GM19468 (cell line): Measurements from ENCODE around the gene PLA2R1.
"Not testable (repeated sequence)": the region's sequence is repeated elsewhere in the genome, so short reads cannot be mapped to it uniquely, and the experiment has no call there.

ENCODE experiments used
- ATAC-seq: cut with Tn5 transposase; IDR thresholded peaks from one replicate; pipeline ENCODE4 v1.9.1; 2021; ENCODE audit warnings: mild to moderate bottlenecking, moderate library complexity, moderate number of reproducible peaks; ENCODE audit not compliant: unreplicated experiment; ENCODE audit errors: extremely low read depth

The PLA2R1 gene

DNA sequence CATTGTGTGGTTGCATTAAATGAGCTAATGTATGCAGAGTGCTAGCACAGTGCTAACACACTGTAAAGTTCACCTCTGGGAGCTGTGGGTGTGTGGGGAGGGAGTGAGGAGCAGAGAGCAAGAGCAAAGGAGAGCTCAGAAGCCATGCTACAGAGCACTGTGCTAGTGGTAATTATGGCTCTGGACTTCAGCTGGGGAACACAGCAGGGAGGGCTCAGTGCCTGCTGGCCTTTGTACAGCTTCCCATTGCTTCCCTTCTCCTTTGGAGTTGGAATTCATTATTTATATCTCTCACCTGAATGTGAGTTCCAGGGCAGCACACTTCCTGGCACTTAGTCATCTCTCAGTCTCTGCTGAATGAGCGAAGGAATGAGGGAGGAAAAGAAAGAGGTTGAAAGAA is 2.5 kb upstream of the PLA2R1 start:
- no peak for ATAC-seq

DNA sequence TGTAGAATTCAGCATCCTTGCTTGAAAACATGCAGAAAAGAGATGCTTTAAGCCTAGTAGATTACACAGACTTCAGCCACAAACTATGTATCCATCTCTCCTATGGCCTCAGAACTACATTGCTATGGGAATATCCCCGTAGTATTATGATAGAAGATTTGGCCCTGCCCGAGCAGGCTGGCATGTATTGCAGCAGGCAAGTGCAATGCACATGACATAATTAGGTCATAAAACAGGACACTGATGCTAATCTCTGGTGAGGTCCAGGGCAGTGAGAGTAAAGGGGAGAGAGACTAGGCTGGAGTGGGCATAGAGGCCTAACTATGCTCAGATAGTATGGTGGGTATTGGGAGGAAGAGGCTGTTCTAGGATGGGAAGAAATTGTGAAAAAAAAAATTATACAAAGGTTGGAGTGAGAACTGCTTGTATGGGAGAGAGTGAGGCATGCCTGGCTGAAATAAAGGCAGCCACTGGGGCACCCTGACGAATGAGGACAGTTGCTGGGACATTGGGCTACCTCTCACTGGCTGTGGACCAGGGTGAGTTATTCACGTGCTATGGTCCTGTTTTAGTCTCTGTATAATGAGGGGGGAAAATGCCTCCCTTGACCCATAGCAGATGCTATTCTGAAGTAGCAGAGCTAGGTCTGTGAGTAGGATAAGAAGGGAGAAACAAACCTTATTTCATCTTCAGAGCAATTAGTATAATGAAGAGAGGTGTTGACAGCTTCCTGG is 1.6 kb upstream of the PLA2R1 start:
- ATAC-seq = no peak

DNA sequence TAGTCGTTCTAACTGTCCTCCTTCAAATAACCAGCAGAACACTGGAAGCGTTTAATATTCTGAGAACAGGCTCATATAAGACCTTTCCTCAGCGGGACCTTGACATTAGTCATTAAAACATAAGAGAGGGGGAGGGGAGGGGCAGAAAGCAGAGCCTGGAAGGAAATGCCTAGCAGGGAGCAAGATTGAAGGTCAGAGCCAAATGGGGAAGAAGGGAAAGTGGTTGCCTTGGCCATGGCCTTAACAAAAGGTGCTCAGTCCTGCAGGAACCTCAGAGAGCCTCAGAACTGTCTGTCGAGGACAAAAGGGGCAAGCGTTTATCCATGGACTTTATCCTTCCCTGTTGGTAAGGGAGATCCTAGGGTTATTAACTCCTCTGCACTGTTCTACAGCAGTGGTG is 856 bp upstream of the PLA2R1 start:
- ATAC-seq = no peak

DNA sequence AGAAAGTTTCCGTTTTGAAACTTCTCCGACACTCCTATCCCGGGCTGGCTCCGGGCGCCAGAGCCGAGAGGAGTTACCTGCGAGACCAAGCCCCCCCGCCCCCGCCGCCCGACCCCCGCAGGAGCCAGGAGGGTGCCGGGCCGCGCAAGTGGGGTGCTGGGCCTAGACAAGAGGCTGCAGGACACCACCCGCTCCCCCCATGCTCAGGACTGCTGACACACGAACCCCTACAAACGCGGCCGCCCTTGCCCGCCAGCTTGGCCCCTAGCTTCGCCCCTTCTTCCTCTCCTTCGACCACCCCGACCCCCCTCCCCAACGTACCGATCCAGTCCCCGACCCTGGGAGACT is 497 bp downstream of the PLA2R1 start:
- ATAC-seq = no peak

DNA sequence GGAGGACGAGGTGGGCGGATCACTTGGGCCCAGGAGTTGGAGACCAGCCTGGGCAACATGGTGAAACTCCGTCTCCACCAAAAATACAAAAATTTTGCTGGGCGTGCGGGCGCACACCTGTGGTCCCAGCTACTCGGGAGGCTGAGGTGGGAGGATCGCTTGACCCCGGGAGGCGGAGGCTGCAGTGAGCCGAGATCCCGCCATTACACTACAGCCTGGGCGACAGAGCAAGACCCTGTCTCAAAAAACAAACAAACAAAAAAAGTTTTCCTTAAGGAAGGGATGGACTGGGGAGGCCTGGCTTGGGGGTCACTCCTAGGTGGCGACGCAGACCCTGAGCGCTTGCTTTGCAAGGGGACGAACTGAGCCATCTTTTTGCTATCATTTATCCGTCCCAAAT is 882 bp downstream of the PLA2R1 start:
- ATAC-seq = no peak

DNA sequence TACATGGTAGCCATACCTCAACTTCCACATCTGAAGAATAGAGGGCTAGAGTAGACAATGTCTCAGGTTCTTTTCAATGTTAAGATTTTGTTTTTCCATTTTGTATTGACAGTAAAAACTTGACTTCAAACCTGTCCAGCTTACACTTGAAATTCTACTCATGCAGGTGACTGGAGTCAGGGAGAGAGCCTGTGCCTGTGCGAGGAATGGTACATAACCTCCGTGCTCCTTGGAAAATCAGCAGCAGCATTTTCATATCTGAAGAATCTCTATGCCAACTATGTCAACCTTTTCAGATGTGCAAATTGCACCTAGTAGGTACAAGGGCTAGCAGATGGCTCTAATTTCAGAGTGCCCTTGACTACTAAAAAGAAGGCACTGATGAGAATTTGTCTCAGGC is 2.1 kb downstream of the PLA2R1 start:
- ATAC-seq = no peak

DNA sequence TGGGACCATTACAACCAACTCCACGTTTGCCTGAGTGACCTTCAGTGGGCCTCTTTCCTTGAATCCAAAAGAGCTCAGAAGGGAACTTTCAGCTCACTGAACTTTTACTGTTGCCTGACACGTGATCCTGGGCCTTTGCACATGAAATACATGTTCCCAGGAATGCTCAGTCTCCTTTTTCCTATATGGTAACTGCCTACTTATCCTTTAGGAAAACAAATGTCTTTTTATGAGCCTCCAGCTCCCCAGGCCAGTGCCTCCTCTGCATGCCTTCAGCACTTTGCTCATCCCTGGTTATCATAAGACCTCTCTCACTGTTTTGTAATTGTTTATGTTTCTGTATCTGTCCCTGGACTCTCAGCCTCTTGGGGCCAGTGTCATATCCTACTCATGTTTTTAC is 5.1 kb downstream of the PLA2R1 start:
- ATAC-seq = no peak

DNA sequence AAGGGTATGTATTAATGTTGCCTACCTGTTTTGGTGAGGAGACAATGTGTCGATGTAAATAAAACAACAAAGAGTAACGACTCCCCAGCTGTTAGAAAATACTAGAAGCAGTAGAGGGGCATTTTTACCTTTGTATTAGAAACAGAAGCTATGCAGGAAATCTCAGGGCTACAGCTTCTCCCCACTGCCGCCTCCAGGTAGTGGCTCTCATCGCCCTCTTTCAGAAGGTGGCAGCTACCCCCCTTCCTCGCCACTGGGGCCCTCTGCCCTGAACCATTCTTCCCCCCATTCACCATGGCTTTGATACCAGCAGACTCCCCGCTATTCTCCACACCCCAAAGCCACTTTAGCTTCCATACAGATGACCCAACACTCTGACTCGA is 6.7 kb downstream of the PLA2R1 start:
- ATAC-seq = no peak

DNA sequence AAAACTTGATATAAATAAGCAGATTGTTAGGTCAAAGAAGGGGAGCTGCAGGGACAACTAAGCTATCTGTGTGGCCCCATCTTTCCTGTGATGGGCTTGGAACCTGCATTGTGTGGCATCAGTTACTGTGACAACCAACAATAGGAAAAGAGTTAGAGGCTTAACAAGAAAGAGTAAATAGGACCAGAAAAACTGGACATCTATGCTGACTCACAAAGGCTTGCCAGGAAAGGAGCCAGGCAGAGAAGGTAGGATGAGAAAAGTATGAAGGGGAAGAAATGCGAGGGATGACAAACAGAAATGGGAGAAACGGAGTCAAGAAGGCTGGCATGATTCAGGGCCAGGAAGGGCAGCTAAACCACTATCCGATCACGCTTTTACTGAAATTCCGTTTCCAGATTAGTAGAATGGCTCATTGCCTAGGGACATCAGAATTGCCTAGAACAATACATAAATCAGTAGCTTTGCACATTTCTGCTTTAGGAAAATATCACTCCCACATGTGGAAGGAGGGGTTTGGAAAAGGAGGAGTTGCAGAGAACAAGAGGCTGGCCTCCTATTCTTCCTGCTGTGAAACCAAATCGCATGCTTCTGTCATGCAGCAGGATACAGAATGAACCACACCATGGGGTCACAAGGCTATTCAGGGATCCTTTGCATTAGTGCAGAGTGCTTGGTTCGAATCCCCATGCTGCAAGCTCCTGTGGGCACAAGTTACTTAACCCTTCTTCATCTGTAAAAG is 7.3 kb downstream of the PLA2R1 start:
- ATAC-seq = no peak

DNA sequence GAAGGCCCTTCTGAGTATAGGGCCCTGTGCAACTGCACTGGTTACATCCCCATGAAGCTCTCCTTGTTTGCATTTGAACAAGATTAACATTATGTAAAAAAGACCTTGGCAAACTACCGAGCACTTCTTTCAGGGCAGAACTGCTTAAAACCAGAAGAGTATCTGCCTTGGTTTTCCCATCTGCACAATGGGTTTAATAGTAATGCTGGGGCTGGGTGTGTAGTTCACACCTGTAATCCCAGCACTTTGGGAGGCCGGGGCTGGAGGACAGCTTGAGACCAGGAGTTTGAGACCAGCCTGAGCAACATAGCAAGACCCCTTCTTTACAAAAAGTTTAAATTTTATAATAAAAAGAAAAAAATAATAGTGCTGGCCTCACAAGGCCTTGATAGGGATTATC is 8.5 kb downstream of the PLA2R1 start:
- ATAC-seq = no peak

DNA sequence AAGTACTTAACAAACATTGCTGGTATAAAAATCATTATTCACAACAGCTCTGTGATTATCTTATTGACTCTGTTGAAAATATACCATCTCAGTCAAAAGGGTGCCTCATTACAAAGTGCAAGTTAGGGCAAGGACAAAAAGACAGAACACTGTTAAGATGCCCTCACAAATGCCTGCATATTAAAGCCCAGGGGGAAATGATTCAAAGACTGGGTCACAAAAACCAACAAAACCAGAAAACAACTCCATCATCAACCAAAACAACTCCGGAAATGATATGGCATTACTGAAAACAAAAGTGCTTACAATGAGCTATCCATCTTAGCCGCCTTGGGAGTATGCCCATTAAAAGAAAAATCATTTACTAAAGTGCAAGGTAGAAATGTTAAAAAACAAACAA is 9.9 kb downstream of the PLA2R1 start:
- no peak for ATAC-seq

DNA sequence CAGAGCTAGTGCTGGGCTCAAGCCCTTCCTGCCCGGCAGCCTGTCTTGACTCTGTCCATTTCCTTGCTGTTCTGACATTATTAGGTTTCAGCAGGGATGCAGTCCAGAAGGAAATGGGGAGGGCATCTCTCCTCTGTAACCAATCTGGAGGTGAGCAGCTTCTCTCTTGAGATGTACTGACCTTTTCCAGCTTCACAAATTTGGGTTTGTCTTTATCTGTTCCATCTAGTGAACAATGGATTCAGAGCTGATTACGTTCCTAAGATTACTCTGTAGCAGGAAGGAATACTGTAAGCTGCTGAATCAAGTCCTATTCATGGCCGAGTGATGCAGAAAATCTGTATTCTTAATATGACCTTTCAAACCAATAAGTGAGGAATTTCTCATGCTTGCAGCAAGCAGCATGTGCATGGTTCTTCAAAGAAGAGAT is 11.0 kb downstream of the PLA2R1 start:
- no peak for ATAC-seq

DNA sequence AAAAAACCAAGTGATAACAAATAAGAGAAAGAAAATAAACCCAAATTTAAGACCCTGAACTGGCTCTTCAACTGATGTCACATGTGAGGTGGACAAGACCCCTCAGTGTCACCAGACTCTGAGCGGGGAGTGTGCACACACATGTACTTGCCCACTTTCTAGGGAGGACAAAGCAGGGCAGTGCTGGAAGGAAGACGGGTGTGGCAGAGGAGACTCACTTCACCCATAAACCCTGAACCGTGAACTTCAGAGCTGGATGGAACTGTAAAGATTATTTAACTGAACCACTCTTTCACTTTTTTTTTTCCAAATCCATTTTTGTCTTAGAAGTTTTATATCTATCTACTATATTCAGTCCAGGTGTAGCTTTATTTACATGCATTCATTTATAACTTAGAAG is 12.3 kb downstream of the PLA2R1 start:
- no peak for ATAC-seq

DNA sequence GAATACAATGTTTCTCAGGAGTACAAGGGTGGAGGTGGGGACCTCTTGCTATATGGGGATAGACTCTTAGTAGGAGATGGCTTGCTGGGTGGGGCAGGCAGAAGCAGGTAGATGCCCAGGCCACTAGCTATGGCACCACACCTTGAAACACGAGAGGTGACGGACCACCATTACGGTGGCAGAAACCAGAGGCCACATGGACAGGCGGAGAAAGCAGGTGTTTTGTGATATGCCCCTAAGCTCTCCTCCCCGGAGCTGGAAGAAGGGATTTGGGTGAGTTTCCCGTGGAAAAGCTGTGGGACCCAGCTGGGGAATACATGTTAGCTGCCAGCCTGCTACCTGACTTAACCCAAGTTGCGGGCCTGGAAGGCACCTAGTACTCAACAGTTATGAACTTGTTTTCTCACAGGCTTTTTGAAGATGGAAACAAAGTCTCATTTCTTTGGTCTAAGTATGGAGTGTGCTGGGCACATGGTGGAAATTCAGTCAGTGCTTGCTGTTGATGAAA is 16.7 kb downstream of the PLA2R1 start:
- no peak for ATAC-seq

DNA sequence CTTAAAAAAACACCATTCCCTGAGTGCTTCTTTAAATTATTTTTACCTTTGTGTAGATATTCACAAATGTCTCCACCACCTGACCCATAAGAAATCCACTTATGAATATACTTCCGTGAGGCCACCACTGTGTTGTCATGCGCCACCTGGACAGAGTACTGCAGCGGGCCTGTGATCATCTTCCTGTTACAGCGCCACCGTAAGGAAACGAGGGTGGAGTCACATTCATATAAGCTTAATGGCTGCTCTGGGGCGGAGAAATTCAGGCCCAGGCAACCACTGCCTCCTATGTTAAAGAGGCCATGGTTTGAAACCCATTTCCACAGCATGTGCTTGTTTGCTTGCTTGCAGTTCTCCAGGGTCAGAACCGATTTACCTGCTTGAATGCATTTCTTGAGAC is 17.7 kb downstream of the PLA2R1 start:
- no peak for ATAC-seq

DNA sequence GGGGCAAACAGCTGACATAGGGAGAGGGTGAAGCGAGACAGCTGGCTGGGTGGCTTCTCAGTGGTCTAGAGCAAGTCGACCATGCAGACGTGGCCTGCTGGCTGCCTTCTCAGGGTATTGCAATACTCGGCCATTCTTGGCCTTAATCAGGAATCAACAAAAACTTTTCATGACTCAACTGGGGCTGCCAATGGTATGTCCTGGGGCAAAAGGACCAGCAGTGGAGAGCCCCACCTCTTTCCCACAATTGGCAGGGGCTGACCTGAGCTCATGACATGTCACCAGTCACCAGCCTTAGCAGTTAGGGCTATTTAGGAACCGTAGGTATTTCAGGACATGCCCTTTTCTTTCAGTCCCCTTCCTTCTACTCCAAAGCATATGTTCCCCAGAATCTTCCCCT is 19.1 kb downstream of the PLA2R1 start:
- ATAC-seq = no peak

DNA sequence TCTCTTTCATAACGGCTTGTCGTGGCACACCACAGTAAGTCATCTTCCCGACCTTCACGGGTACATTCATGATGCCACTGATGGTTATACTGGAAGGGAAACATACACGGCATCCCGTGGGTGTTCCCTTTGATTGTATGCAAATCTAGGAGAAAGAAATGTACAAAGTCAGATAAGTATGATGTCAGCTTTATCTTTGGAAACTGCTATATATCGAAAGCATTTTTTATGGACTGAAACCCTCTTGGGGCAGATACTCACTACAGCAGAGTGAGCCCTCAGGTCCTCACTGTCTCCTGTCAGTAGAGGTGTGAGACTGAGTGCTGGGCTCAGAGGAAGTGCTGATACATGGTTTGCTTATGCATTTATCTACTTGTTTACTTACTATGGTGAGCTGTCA is 20.4 kb downstream of the PLA2R1 start:
- ATAC-seq = no peak

DNA sequence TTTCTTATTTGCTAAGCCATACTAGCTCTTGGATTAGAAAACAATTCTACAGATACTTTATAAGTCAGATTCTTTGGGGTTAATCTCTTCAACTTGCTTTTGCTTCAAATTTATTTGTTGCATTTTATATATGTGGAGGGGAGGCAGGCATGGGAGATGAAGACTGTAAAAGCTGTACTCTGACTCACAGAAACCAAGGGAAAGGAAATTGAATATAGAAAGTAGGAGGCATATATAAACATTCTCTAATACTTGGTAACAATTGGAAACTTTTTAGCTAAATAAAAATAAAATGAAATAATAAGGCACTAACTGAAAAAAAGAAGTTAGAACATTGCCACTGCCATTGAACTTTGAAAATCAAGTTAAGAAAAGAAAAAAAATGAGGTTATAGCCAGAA is 21.3 kb downstream of the PLA2R1 start:
- ATAC-seq = no peak

DNA sequence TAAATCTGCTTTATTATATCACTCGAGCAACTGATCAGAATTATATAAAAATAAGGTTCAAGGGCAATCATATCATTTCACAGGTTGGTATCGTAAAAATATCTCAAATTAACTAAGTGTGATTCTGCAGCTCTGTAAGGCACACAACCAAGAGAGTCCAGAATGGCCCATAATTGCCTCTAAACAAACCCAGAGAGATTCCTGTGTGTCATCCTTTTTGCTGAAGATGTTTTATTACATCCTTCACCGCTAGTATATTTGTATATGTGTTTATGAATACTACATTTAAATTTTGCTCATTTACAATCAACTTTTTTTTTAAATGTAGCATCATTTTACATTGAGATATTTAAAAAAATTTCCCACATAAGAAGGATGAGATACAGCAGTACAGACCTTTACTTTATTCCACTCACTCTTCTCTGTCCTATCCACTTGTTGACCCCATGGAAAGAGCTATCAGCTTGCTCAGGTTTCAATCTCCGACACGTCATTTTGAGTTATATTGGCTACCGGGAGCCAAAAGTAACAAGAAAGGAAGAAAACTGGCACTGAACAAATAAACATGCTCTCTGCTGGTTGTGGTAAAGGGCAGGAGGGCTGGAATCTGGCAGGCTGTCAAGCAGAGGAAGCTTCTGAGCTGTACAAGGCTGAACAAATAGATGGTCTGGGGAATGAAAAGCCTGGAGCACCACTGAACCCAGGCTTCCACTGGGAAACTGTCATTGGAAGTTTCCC is 23.1 kb downstream of the PLA2R1 start:
- no peak for ATAC-seq

DNA sequence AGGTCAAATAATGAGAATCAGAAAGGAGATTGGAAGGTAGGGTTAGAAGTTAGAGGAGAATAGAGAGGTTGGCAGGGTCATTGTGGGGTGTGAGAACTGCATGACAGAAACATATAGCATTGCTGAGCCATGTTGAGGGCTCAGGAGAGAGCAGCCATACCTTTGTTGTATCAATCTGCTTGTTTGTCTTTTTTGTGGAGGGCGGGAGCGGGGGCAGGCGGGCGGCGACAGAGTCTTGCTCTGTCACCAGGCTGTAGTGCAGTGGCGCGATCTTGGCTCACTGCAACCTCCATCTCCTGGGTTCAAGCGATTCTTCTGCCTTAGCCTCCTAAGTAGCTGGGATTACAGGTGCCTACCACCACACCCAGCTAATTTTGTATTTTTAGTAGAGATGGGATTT is 23.8 kb downstream of the PLA2R1 start:
- ATAC-seq = not testable (repeated sequence)

DNA sequence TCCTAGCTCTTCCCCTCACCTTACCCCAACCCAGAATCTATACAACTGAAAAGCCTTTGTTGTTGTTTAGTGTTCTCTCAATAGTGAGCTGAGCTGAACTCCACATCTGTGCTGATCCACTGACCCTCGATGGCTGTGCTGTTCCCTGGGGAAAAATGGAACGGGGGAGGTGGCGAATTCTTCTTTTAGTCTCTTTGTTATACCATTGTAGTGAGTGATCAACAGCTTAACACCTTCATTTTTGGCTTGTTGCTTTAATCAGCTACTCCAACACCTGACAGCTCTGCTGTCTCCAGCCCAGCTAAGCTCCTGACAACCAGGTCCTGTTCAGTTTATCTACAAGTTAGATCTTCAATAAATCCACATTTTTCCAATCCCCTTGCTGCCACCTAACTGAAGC is 25.7 kb downstream of the PLA2R1 start:
- no peak for ATAC-seq
